H1 (cell line): Measurements from ENCODE around the gene NEU4. TPM values are rescaled to one million over a fixed set of nuclear protein-coding genes. Genes with fewer than 3 reads are reported as not detected.

Source experiments
- CBX5 ChIP-seq: fragments of 300-800, 300-1000 bp; sonication (generic); IDR thresholded peaks from 2 replicates; pipeline ENCODE4 v1.7.1; 2016; ENCODE audit warnings: antibody characterized with exemption, low read length, low read depth
- CHD2 ChIP-seq: IDR thresholded peaks from 2 replicates; pipeline ENCODE4 v1.6.1; 2012; ENCODE audit warnings: low read length, improper control_type of control experiment
- CREB1 ChIP-seq: IDR thresholded peaks from 2 replicates; pipeline ENCODE4 v1.6.1; 2012; ENCODE audit warnings: inconsistent platforms
- CTBP2 ChIP-seq: IDR thresholded peaks from 2 replicates; pipeline ENCODE4 v1.7.0; 2011; ENCODE audit warnings: borderline replicate concordance, mild to moderate bottlenecking, moderate library complexity, mixed read lengths, low read length; ENCODE audit not compliant: insufficient read depth, insufficient read length
- JUN ChIP-seq: IDR thresholded peaks from 2 replicates; pipeline ENCODE4 v1.6.1; 2011; ENCODE audit warnings: low read depth, mild to moderate bottlenecking, improper control_type of control experiment, low read length
- JUND ChIP-seq: IDR thresholded peaks from 2 replicates; pipeline ENCODE4 v1.6.1; 2011; ENCODE audit warnings: mild to moderate bottlenecking, improper control_type of control experiment, low read length
- SUZ12 ChIP-seq: fragments of 200-600 bp; sonication (generic); IDR thresholded peaks from 2 replicates; pipeline ENCODE4 v1.6.1; 2012; ENCODE audit warnings: mild to moderate bottlenecking, inconsistent platforms, low read length, moderate library complexity, mixed read lengths
- polyA plus RNA-seq, 7 experiments: library from polyadenylated mRNA; depleted of rRNA in 3 of 7; stranded (reverse) in 5 of 7; unstranded in 2 of 7; fragments of >200 nt in 5 of 7; fragments of 200-250 nt in 2 of 7; gene quantifications; 1 replicate in 5 of 7; 2 replicates in 1 of 7; 4 replicates in 1 of 7; pipeline versions ENCODE4 v1.2.1 to v1.2.3, GENCODE V29; 2011 to 2013; ENCODE audit warnings: missing spikeins in 2 of 7, mixed read lengths in 2 of 7
- total RNA-seq: library from RNA; stranded (reverse); fragmentation: NEBNext Ultra II Directional; extraction: Animal tissue kit (Norgen Biotek cat#: 25700); gene quantifications from 2 replicates; pipeline ENCODE4 v1.2.1, GENCODE V29; 2021
- TF ChIP-seq, protein P1 (sequence below): IDR thresholded peaks from 2 replicates; pipeline ENCODE4 v1.6.1; 2012; ENCODE audit warnings: low read length, inconsistent platforms

The NEU4 gene
- total and polyA plus RNA-seq, 2 of the 8 experiments (the other 6 are each of a cell fraction or from before 2014, with no cell fraction given): 0.32 to 0.50 TPM

DNA sequence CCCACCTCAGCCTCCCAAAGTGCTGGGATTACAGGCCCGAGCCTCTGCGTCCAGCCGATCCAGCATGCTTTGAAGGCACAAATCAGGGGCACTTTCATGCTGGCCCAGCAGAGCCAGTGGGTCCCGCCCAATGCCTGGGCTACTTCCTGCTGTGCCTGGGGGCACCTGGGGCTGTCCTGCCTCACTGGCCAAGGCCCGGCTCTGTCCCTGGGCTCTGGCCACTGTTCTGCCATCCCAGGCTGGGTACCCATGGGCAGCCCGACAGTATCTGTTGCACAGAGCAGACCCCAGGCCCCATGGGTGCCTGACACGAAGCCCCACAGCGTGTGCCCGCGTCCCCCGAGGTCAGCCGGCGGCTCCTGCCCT is 39.2 kb upstream of the NEU4 start (continued):
- TF ChIP-seq, protein P1, sequence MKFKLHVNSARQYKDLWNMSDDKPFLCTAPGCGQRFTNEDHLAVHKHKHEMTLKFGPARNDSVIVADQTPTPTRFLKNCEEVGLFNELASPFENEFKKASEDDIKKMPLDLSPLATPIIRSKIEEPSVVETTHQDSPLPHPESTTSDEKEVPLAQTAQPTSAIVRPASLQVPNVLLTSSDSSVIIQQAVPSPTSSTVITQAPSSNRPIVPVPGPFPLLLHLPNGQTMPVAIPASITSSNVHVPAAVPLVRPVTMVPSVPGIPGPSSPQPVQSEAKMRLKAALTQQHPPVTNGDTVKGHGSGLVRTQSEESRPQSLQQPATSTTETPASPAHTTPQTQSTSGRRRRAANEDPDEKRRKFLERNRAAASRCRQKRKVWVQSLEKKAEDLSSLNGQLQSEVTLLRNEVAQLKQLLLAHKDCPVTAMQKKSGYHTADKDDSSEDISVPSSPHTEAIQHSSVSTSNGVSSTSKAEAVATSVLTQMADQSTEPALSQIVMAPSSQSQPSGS: no peak
- TF ChIP-seq JUND: no peak
- no peak for TF ChIP-seq CBX5
- TF ChIP-seq JUN: no peak
- no peak for TF ChIP-seq CREB1
- no peak for TF ChIP-seq SUZ12
- TF ChIP-seq CTBP2: no peak
- no peak for TF ChIP-seq CHD2
- TF ChIP-seq, all 59 proteins: peak for 0
